Lower leg skin (tissue), 3 donors: ENCODE data around the gene TKTL1.

Experiments used
- CTCF ChIP-seq, 3 donors: fragments of 450-650 bp; IDR thresholded peaks; one replicate each; pipeline ENCODE4 v1.5.1; 2016; ENCODE audit warnings: antibody characterized with exemption in 3 of 3, mild to moderate bottlenecking in 3 of 3, moderate library complexity in 2 of 3
- POLR2A ChIP-seq, 2 donors: fragments of 450-650 bp; IDR thresholded peaks; one replicate each; pipeline ENCODE4 v1.6.1; 2016 to 2017; ENCODE audit warnings: antibody characterized with exemption in 2 of 2, mild to moderate bottlenecking in 1 of 2, moderate library complexity in 1 of 2

GRCh38 chrX:154357205-154357604 lies 61.6 kb downstream of the TKTL1 start:
- TF ChIP-seq CTCF (IDR thresholded peaks at IDR 0.05) (no peak), POLR2A (IDR thresholded peaks at IDR 0.05) (no peak)
